Gastrocnemius medialis (tissue), 4 donors: ENCODE measurements around the gene CNPPD1. TPM values are rescaled to one million over a fixed set of nuclear protein-coding genes. Genes with fewer than 3 reads are reported as not detected.

ENCODE experiments used
- ATAC-seq, 2 donors: fragments of 150-250 bp; one replicate each; pipeline ENCODE4 v1.9.1; 2016
- DNase-seq, 2 donors: peaks; one replicate each; pipeline ENCODE4 v3.0.0-alpha.2; 2019
- H3K27ac ChIP-seq, 4 donors: fragments of 200-600 bp; sonication (generic); 1 replicate in 1 of 4; 2 replicates in 3 of 4; pipeline ENCODE4 v1.5.1; 2016 to 2018; ENCODE audit warnings: mild to moderate bottlenecking in 2 of 4, moderate library complexity in 1 of 4
- H3K27me3 ChIP-seq, 3 donors: fragments of 200-600 bp; sonication (generic) in 2 of 3; 1 replicate in 1 of 3; 2 replicates in 2 of 3; pipeline versions ENCODE4 v1.5.1 to v1.6.0; 2016 to 2019; ENCODE audit warnings: mild to moderate bottlenecking in 1 of 3, moderate library complexity in 1 of 3
- H3K36me3 ChIP-seq, 2 donors: fragments of 200-600 bp; sonication (generic) in 1 of 2; one replicate each; pipeline ENCODE4 v1.5.1; 2017 to 2018
- H3K4me1 ChIP-seq, 2 donors: fragments of 200-600 bp; sonication (generic) in 1 of 2; one replicate each; pipeline ENCODE4 v1.5.1; 2016 to 2017; ENCODE audit warnings: mild to moderate bottlenecking in 2 of 2
- H3K4me3 ChIP-seq, 4 donors: fragments of 200-600 bp; sonication (generic) in 3 of 4; 1 replicate in 1 of 4; 2 replicates in 3 of 4; pipeline ENCODE4 v1.5.1; 2016 to 2019; ENCODE audit warnings: mild to moderate bottlenecking in 2 of 4
- H3K9me3 ChIP-seq, 3 donors: fragments of 200-600 bp; sonication (generic) in 2 of 3; 1 replicate in 1 of 3; 2 replicates in 2 of 3; pipeline ENCODE4 v1.5.1; 2016 to 2019
- POLR2A ChIP-seq, 2 donors: fragments of 450-650 bp; IDR thresholded peaks; one replicate each; pipeline ENCODE4 v1.6.1; 2017; ENCODE audit warnings: antibody characterized with exemption in 2 of 2, mild to moderate bottlenecking in 2 of 2, moderate library complexity in 2 of 2
- in situ Hi-C, 4 donors: fragments of 200-750 bp; cut with MboI; loops; one replicate each; pipeline versions ENCODE4 v1.15.0 to v1.8.0; 2017; ENCODE audit warnings: low sequenced_read_pairs in 4 of 4
- intact Hi-C: fragments of 100-400 bp; cut with DNase I; formaldehyde crosslinking; loops from one replicate; pipeline ENCODE4 v1.15.1; 2023; ENCODE audit warnings: low total_unique reads
- total RNA-seq, 4 donors: library from RNA; depleted of rRNA; stranded (reverse); fragments of >200 nt; gene quantifications; one replicate each; pipeline versions ENCODE4 v1.1.0 to v1.2.3, GENCODE V29; 2016
- TF ChIP-seq, protein P1 (sequence below), 5 experiments: fragments of 450-650 bp in 3 of 5; fragments of 200-600 bp in 2 of 5; sonication (generic) in 2 of 5; IDR thresholded peaks in 4 of 5; conservative IDR thresholded peaks in 1 of 5; 1 replicate in 4 of 5; 2 replicates in 1 of 5; pipeline ENCODE4 v1.5.1; 2016 to 2019; ENCODE audit warnings: antibody characterized with exemption in 5 of 5, mild to moderate bottlenecking in 3 of 5, moderate library complexity in 3 of 5

The CNPPD1 gene
- total RNA-seq, 4 donors from 2014 or later, result 53.5 to 114 (median 55.9) TPM

DNA sequence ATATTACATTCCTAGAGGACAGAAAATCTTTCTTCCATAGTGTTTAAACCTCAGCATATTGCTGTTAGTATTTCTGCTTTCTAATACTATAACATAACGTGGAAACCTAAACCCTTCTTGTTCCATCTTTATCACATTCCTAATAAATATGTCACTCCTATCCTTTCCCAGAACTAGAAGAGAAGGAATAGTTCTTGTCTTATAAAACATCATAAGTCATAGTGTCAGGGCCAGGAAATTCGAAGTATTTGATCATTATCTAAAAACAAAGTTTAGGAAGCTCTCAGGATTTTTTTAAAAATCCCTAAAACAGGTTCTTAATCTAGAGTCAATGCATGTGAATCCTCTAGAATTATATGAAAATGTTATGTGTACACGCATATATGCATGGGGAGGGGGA is 18.1 kb downstream of the CNPPD1 start:
- in situ Hi-C loops, result loop anchor here (5.0 to 25.0 kb wide), 5 partner anchors 104 to 139 kb away; partner anchors contain the start of gene DNAJB2 (in 2 of the 4)
- no peak for ATAC-seq

DNA sequence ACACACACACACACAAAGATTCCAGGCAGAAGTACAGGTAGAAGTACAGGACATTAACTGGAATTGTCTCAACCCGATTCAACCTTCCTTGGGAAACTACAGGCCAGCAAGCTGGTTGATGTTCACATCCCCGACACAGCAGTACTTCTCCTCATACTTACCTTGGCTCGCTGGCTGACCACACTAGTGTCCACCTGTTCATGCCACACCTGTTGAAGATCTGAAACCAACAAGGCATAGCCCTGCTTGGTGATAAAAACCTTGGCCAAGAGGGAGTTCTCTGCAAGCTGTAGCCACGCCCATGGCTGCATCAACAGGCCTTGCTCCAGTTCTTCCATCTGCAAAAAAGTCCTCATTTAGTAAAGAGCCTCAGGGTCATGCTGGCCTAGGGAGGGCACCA is 18.7 kb downstream of the CNPPD1 start:
- no peak for ATAC-seq
- H3K4me1 ChIP-seq, result peaks cover 9 to 11% of the 10 kb centered on the region in 2 donors
- TF ChIP-seq, protein P1, sequence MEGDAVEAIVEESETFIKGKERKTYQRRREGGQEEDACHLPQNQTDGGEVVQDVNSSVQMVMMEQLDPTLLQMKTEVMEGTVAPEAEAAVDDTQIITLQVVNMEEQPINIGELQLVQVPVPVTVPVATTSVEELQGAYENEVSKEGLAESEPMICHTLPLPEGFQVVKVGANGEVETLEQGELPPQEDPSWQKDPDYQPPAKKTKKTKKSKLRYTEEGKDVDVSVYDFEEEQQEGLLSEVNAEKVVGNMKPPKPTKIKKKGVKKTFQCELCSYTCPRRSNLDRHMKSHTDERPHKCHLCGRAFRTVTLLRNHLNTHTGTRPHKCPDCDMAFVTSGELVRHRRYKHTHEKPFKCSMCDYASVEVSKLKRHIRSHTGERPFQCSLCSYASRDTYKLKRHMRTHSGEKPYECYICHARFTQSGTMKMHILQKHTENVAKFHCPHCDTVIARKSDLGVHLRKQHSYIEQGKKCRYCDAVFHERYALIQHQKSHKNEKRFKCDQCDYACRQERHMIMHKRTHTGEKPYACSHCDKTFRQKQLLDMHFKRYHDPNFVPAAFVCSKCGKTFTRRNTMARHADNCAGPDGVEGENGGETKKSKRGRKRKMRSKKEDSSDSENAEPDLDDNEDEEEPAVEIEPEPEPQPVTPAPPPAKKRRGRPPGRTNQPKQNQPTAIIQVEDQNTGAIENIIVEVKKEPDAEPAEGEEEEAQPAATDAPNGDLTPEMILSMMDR (IDR thresholded peaks at IDR 0.05 in 4 of 5, conservative IDR thresholded peaks at IDR 0.05 in 1 of 5), result no peak
- no peak for TF ChIP-seq POLR2A (IDR thresholded peaks at IDR 0.05)
- no peaks in the 10 kb centered on the region for H3K9me3 ChIP-seq
- in situ Hi-C loops (loop anchor here (5.0 to 25.0 kb wide), 5 partner anchors 103 to 139 kb away; partner anchors contain the start of gene DNAJB2 (in 2 of the 4)), intact Hi-C loops (loop anchor here (5.0 kb wide), 1 partner anchor 176 kb away; no protein-coding TSS in a partner anchor)
- no peak for DNase-seq
- no peak overlapping the region for H3K27ac ChIP-seq
- peaks cover 3 to 31% of the 10 kb centered on the region in 2 donors for H3K36me3 ChIP-seq
- H3K27me3 ChIP-seq, result no peaks in the 10 kb centered on the region
- H3K4me3 ChIP-seq, result no peak overlapping the region

More for the DNA sequence above, 18.1 kb downstream of the CNPPD1 start:
- intact Hi-C loops, result loop anchor here (5.0 kb wide), 1 partner anchor 176 kb away; no protein-coding TSS in a partner anchor
- DNase-seq, result no peak
- Histone ChIP-seq H3K27me3 (no peaks in the 10 kb centered on the region), H3K4me3 (no peak overlapping the region), H3K4me1 (peaks cover 9 to 11% of the 10 kb centered on the region in 2 donors), H3K27ac (no peak overlapping the region), H3K9me3 (no peaks in the 10 kb centered on the region), H3K36me3 (peaks cover 3 to 25% of the 10 kb centered on the region in 2 donors)
- TF ChIP-seq, protein P1 (IDR thresholded peaks at IDR 0.05 in 4 of 5, conservative IDR thresholded peaks at IDR 0.05 in 1 of 5), result no peak
- no peak for TF ChIP-seq POLR2A (IDR thresholded peaks at IDR 0.05)

DNA sequence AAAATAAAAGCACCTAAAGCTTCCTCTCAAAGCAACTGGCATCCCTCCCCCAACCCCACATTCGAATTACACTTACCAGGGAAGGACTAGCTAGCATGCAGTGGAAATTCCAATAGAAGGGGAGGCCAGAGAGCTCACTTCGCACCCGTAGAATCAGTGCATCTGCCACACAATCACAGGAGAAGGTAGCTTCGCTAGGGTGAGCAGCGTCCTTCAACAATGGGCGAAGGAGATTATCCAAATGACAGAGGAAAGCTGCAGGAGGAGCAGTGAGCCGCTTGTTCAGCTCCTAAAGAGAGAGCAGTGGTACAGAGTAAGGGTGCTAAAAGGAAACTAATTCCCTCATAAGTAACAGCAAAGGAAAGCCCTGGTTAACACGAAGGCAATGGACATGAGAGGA is 19.3 kb downstream of the CNPPD1 start:
- no peak for DNase-seq
- Histone ChIP-seq H3K36me3 (peaks cover 3 to 34% of the 10 kb centered on the region in 2 donors), H3K4me1 (peaks cover 9 to 11% of the 10 kb centered on the region in 2 donors), H3K9me3 (no peaks in the 10 kb centered on the region), H3K27me3 (no peaks in the 10 kb centered on the region), H3K27ac (no peak overlapping the region), H3K4me3 (no peak overlapping the region)
- in situ Hi-C loops (loop anchor here (5.0 to 25.0 kb wide), 5 partner anchors 103 to 140 kb away; partner anchors contain the start of gene DNAJB2 (in 2 of the 4)), intact Hi-C loops (loop anchor here (5.0 kb wide), 1 partner anchor 175 kb away; no protein-coding TSS in a partner anchor)
- TF ChIP-seq, protein P1 (IDR thresholded peaks at IDR 0.05 in 4 of 5, conservative IDR thresholded peaks at IDR 0.05 in 1 of 5), result no peak
- TF ChIP-seq POLR2A (IDR thresholded peaks at IDR 0.05), result no peak
- no peak for ATAC-seq

DNA sequence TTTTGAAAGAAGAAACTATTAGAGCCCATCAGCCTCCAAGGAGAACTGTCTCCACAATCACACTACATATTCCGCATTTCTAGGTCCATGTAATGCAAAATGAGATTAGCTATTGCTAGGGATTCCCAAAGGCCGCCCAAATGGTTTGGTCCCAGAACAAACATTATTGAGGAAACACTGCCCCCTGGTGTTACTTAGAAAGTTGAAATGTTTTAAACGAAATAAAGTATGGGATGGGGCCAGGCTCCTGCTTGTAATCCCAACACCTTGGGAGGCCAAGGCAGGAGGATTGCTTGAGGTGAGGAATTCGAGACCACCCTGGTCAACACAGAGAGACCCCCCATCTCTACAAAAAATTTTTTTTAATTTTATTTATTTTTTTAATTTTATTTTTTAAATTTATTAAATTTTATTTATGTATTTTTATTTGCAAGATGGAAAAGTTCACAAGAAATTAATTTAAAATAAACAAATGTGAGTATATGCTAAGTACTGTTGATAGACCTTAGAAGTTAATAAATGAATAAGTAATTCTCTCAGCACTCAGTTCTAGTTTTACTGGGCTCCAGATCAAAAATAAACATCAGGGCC is 21.6 kb downstream of the CNPPD1 start:
- ATAC-seq (peak; percentile 41 to 66), DNase-seq (no peak)
- no peak for TF ChIP-seq POLR2A (IDR thresholded peaks at IDR 0.05)
- TF ChIP-seq, protein P1 (IDR thresholded peaks at IDR 0.05 in 4 of 5, conservative IDR thresholded peaks at IDR 0.05 in 1 of 5), result peak; percentile 34 to 69 (median 60)
- Histone ChIP-seq H3K27ac (no peak overlapping the region), H3K4me3 (no peak overlapping the region), H3K9me3 (no peaks in the 10 kb centered on the region), H3K4me1 (peaks cover 5 to 6% of the 10 kb centered on the region in 2 donors), H3K36me3 (peaks cover 3 to 34% of the 10 kb centered on the region in 2 donors), H3K27me3 (no peaks in the 10 kb centered on the region)
- in situ Hi-C loops, result loop anchor here (5.0 to 25.0 kb wide), 5 partner anchors 100 to 142 kb away; partner anchors contain the start of gene DNAJB2 (in 2 of the 4)
- intact Hi-C loops, result loop anchor here (1.0 to 5.0 kb wide), 4 partner anchors 97 to 173 kb away; no protein-coding TSS in a partner anchor
